ENCODE results near the gene OXSR1.
A peak's percentile ranks its signal among the peaks of the same experiment; 100 is the strongest.
"Not testable (repeated sequence)": the region's sequence is repeated elsewhere in the genome, so short reads cannot be mapped to it uniquely, and the experiment has no call there.

Gene OXSR1

GRCh38 chr3:38163841-38164642 is 1.3 kb upstream of the OXSR1 start:
- DNase-seq (ENCODE audit: low read depth in 4 of 4, low spot score in 1 of 4) = no peak

- no peak for DNase-seq (ENCODE audit: low read depth in 4 of 4, low spot score in 1 of 4)
These were observed 740 bp upstream of the OXSR1 start for GRCh38 chr3:38164643-38164951.

GRCh38 chr3:38165722-38166387 is 518 bp downstream of the OXSR1 start:
- peak in 1 of 4 experiments; percentile 27 for DNase-seq (ENCODE audit: low read depth in 4 of 4, low spot score in 1 of 4)

- no peak for DNase-seq (ENCODE audit: low read depth in 4 of 4, low spot score in 1 of 4)
These were observed 2.3 kb downstream of the OXSR1 start for GRCh38 chr3:38167591-38167990.

- no peak for DNase-seq (ENCODE audit: low read depth in 4 of 4, low spot score in 1 of 4)
These were observed 3.1 kb downstream of the OXSR1 start for GRCh38 chr3:38168151-38169026.

- no peak for DNase-seq (ENCODE audit: low read depth in 4 of 4, low spot score in 1 of 4)
These were observed 3.6 kb downstream of the OXSR1 start for GRCh38 chr3:38169027-38169317.

- DNase-seq (ENCODE audit: low read depth in 4 of 4, low spot score in 1 of 4) = no peak
These were observed 5.4 kb downstream of the OXSR1 start for GRCh38 chr3:38170722-38171121.

- no peak for DNase-seq (ENCODE audit: low read depth in 4 of 4, low spot score in 1 of 4)
These were observed 6.3 kb downstream of the OXSR1 start for GRCh38 chr3:38171622-38172021.

GRCh38 chr3:38173834-38174418 is 8.6 kb downstream of the OXSR1 start:
- no peak for DNase-seq (ENCODE audit: low read depth in 4 of 4, low spot score in 1 of 4)

GRCh38 chr3:38177181-38177580 is 11.8 kb downstream of the OXSR1 start:
- DNase-seq (ENCODE audit: low read depth in 4 of 4, low spot score in 1 of 4) = no peak

- DNase-seq (ENCODE audit: low read depth in 4 of 4, low spot score in 1 of 4) = no peak
These were observed 21.4 kb downstream of the OXSR1 start for GRCh38 chr3:38186781-38187180.

GRCh38 chr3:38190481-38190881 is 25.1 kb downstream of the OXSR1 start:
- no peak for DNase-seq (ENCODE audit: low read depth in 4 of 4, low spot score in 1 of 4)

- DNase-seq (ENCODE audit: low read depth in 4 of 4, low spot score in 1 of 4) = not testable (repeated sequence)
These were observed 37.6 kb downstream of the OXSR1 start for GRCh38 chr3:38202931-38203330.

GRCh38 chr3:38203690-38204089 is 38.4 kb downstream of the OXSR1 start:
- DNase-seq (ENCODE audit: low read depth in 4 of 4, low spot score in 1 of 4) = no peak

GRCh38 chr3:38204599-38205471 is 39.5 kb downstream of the OXSR1 start:
- DNase-seq (ENCODE audit: low read depth in 4 of 4, low spot score in 1 of 4) = no peak

- DNase-seq (ENCODE audit: low read depth in 4 of 4, low spot score in 1 of 4) = no peak
These were observed 40.1 kb downstream of the OXSR1 start for GRCh38 chr3:38205472-38205805.

GRCh38 chr3:38207254-38208003 is 42.1 kb downstream of the OXSR1 start:
- no peak for DNase-seq (ENCODE audit: low read depth in 4 of 4, low spot score in 1 of 4)

- DNase-seq (ENCODE audit: low read depth in 4 of 4, low spot score in 1 of 4) = no peak
These were observed 44.9 kb downstream of the OXSR1 start for GRCh38 chr3:38210141-38210757.

GRCh38 chr3:38212141-38212540 is 46.8 kb downstream of the OXSR1 start:
- no peak for DNase-seq (ENCODE audit: low read depth in 4 of 4, low spot score in 1 of 4)

GRCh38 chr3:38214560-38214959 is 49.2 kb downstream of the OXSR1 start:
- DNase-seq (ENCODE audit: low read depth in 4 of 4, low spot score in 1 of 4) = no peak
